Muscle layer of colon (tissue), 2 donors: ENCODE data around the gene GLYR1.
A peak's percentile ranks its signal among the peaks of the same experiment; 100 is the strongest.

Experiments
- H3K27ac ChIP-seq: one replicate; pipeline ENCODE4 v1.7.0; 2013; ENCODE audit warnings: low read depth, mild to moderate bottlenecking, low read length, moderate library complexity
- H3K27me3 ChIP-seq, 2 donors: one replicate each; pipeline ENCODE4 v1.7.0; 2013; ENCODE audit warnings: low read length in 2 of 2, mild to moderate bottlenecking in 2 of 2; ENCODE audit not compliant: insufficient read depth in 2 of 2, control insufficient read depth in 1 of 2
- H3K36me3 ChIP-seq: one replicate; pipeline ENCODE4 v1.7.0; 2013; ENCODE audit warnings: mild to moderate bottlenecking, low read length; ENCODE audit not compliant: insufficient read depth
- H3K4me1 ChIP-seq: one replicate; pipeline ENCODE4 v1.7.0; 2013; ENCODE audit warnings: mild to moderate bottlenecking, low read length; ENCODE audit not compliant: insufficient read depth
- H3K4me3 ChIP-seq, 2 donors: one replicate each; pipeline ENCODE4 v1.7.0; 2013; ENCODE audit warnings: low read length in 2 of 2, low read depth in 1 of 2, mild to moderate bottlenecking in 1 of 2, moderate library complexity in 1 of 2
- H3K9ac ChIP-seq: one replicate; pipeline ENCODE4 v1.7.0; 2013; ENCODE audit warnings: low read length
- H3K9me3 ChIP-seq: one replicate; pipeline ENCODE4 v1.7.0; 2013; ENCODE audit warnings: mild to moderate bottlenecking, low read length
- donor health status: abdominal sarcoma.
- donor health status: Adenocarcinoma of cecum.

Gene GLYR1

GRCh38 chr16:4765511-4766474 lies 81.3 kb downstream of the GLYR1 start:
- no peaks in the 10 kb centered on the region for H3K27me3 ChIP-seq
- H3K4me1 ChIP-seq, result peaks cover 29% of the 10 kb centered on the region
- no peaks in the 10 kb centered on the region for H3K9me3 ChIP-seq
- H3K9ac ChIP-seq, result peak overlapping the region; percentile 58
- peaks cover 31% of the 10 kb centered on the region for H3K36me3 ChIP-seq
- H3K27ac ChIP-seq, result no peak overlapping the region
- H3K4me3 ChIP-seq, result peak overlapping the region; percentile 68 to 78

GRCh38 chr16:4763791-4764190 lies 83.3 kb downstream of the GLYR1 start:
- no peak overlapping the region for H3K9ac ChIP-seq
- no peak overlapping the region for H3K27ac ChIP-seq
- peaks cover 51% of the 10 kb centered on the region for H3K36me3 ChIP-seq
- no peaks in the 10 kb centered on the region for H3K27me3 ChIP-seq
- H3K9me3 ChIP-seq, result no peaks in the 10 kb centered on the region
- no peak overlapping the region for H3K4me3 ChIP-seq
- H3K4me1 ChIP-seq, result peaks cover 25% of the 10 kb centered on the region

- no peaks in the 10 kb centered on the region for H3K27me3 ChIP-seq
Measured at GRCh38 chr16:4762205-4762604, 84.9 kb downstream of the GLYR1 start.

GRCh38 chr16:4760221-4760910 lies 86.7 kb downstream of the GLYR1 start:
- H3K27ac ChIP-seq, result no peak overlapping the region
- H3K36me3 ChIP-seq, result peaks cover 68% of the 10 kb centered on the region
- no peak overlapping the region for H3K9ac ChIP-seq
- peaks cover 6% of the 10 kb centered on the region for H3K4me1 ChIP-seq
- no peak overlapping the region for H3K4me3 ChIP-seq
- no peaks in the 10 kb centered on the region for H3K27me3 ChIP-seq
- H3K9me3 ChIP-seq, result peaks cover 4% of the 10 kb centered on the region

More at GRCh38 chr16:4762205-4762604, 84.9 kb downstream of the GLYR1 start:
- peaks cover 61% of the 10 kb centered on the region for H3K36me3 ChIP-seq
- no peak overlapping the region for H3K27ac ChIP-seq
- no peak overlapping the region for H3K4me3 ChIP-seq
- H3K9me3 ChIP-seq, result no peaks in the 10 kb centered on the region
- H3K4me1 ChIP-seq, result peaks cover 17% of the 10 kb centered on the region
- no peak overlapping the region for H3K9ac ChIP-seq

- peaks cover 4% of the 10 kb centered on the region for H3K9me3 ChIP-seq
- H3K9ac ChIP-seq, result no peak overlapping the region
- H3K36me3 ChIP-seq, result peaks cover 75% of the 10 kb centered on the region
- no peaks in the 10 kb centered on the region for H3K4me1 ChIP-seq
- no peaks in the 10 kb centered on the region for H3K27me3 ChIP-seq
- no peak overlapping the region for H3K27ac ChIP-seq
- H3K4me3 ChIP-seq, result no peak overlapping the region
Measured at GRCh38 chr16:4755687-4756086, 91.4 kb downstream of the GLYR1 start.

GRCh38 chr16:4754865-4755264 lies 92.2 kb downstream of the GLYR1 start:
- Histone ChIP-seq H3K36me3 (peaks cover 67% of the 10 kb centered on the region), H3K4me1 (no peaks in the 10 kb centered on the region), H3K9me3 (peaks cover 4% of the 10 kb centered on the region), H3K27ac (no peak overlapping the region), H3K27me3 (no peaks in the 10 kb centered on the region), H3K4me3 (no peak overlapping the region), H3K9ac (no peak overlapping the region)

- H3K36me3 ChIP-seq, result peaks cover 50% of the 10 kb centered on the region
- H3K27me3 ChIP-seq, result no peaks in the 10 kb centered on the region
- H3K4me3 ChIP-seq, result no peak overlapping the region
- no peaks in the 10 kb centered on the region for H3K4me1 ChIP-seq
- no peak overlapping the region for H3K27ac ChIP-seq
- H3K9me3 ChIP-seq, result peaks cover 4% of the 10 kb centered on the region
- no peak overlapping the region for H3K9ac ChIP-seq
Measured at GRCh38 chr16:4753227-4753626, 93.9 kb downstream of the GLYR1 start.
